Fibroblast of mammary gland (primary cell): ENCODE results near the gene BCAR3.

ENCODE experiments used
- DNase-seq: peaks from one replicate; pipeline ENCODE4 v3.0.0-alpha.2; 2010; ENCODE audit warnings: low read depth
- H3K4me3 ChIP-seq: 2 replicates; pipeline ENCODE4 v1.5.1; 2011; ENCODE audit warnings: low read depth, mild to moderate bottlenecking, low read length, moderate library complexity; ENCODE audit not compliant: control insufficient read depth
- CTCF ChIP-seq: conservative IDR thresholded peaks from 2 replicates; pipeline ENCODE4 v1.5.1; 2011; ENCODE audit warnings: low read depth, low read length, inconsistent platforms; ENCODE audit not compliant: control insufficient read depth, insufficient read depth

The BCAR3 gene

DNA sequence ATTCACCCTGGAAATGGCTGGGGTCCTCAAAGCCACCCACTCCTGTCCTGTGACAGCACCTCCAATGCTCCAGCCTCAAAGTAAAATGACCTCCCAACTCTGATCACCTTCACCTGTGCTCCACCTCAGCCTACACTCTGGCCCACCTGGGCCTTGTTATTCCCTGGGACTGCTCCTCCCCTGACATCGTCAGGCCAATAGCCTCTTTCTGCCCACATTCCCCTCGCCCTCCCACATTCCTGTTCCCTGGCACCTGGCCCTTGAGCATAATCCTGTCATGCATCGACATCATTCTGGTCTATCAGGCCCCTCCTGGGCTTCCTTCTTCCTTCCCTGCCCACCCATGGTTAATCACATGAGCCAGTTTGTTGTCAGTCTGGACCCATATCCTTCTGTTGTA is 13.2 kb upstream of the BCAR3 start:
- DNase-seq: no peak
- H3K4me3 ChIP-seq: no peak overlapping the region

DNA sequence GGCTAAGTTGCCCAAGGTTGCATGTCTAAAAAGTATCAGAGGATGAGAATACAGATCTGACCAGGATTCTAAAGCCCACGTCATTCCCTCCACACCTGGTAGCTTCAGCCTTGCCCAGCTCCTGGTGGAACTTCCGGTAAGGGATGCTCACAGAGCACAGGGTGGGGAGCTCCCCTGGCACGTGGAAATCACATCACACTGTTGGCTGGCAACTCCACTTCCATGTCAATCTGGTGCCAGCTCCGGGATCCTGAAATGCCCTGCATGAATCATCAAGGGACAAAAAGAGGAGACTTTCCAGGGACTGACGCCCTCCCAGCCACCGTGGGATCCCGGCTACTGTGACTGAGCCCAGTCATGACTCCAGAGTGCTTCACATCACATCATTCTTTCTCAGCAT is 12.4 kb upstream of the BCAR3 start:
- no peak for DNase-seq
- no peak overlapping the region for H3K4me3 ChIP-seq
- TF ChIP-seq CTCF: no peak

More for the DNA sequence above, 13.2 kb upstream of the BCAR3 start:
- no peak for TF ChIP-seq CTCF

DNA sequence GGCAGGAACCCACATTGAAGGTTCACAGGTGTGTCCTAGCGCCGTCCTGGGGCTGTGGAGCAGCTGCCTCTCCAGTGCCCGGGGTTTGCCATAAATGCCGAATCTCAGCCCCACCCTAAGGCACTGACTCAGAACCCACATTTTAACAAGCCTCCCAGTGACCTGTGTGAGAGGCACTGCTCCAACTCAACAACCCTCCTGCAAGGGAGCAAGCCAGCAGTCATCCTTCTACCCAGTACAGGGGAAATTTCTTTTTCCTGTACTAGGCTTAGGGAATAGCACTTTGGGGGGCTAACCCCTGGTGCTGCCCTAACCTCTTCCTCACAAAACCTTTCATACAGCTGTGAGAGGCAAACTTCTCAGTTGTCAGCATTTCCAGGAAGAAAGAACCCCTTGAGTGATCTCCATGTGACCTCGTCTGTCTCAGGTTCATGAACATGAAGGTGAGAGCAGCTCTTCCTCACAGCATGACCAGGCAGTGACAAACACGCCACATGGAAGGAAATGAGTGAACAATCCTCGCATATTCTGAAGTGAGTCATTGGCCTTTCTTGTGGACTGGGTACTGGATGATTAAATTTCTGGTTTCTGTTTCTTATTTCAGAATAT is 11.4 kb upstream of the BCAR3 start:
- peak; percentile 90 for DNase-seq

DNA sequence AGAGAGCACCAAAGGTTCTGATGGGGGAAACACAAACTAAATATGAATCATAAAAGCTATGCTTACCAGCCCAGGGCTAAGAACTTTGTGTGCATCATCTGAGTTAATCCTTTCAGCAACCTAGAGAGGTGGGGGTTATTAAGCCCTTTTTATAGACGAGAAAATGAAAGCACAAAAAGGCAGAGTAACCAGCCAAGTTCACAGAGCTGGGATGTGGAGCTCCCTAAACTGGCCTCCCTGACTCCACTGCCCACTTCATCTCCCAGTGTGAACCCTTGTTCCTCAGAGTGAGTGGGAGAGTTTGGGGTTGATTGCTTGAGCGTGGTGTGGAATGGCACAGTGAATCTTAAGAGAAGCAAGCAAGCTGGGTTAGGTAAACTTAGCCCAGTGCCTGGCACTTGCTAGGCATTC is 10.8 kb upstream of the BCAR3 start:
- peak; percentile 42 for DNase-seq
- TF ChIP-seq CTCF: no peak
- no peak overlapping the region for H3K4me3 ChIP-seq

More for the DNA sequence above, 11.4 kb upstream of the BCAR3 start:
- H3K4me3 ChIP-seq: no peak overlapping the region
- TF ChIP-seq CTCF: no peak

- no peak for TF ChIP-seq CTCF
- no peak overlapping the region for H3K4me3 ChIP-seq
- DNase-seq: no peak
Observed at GRCh38 chr1:93692026-93692425, 10.4 kb upstream of the BCAR3 start.

DNA sequence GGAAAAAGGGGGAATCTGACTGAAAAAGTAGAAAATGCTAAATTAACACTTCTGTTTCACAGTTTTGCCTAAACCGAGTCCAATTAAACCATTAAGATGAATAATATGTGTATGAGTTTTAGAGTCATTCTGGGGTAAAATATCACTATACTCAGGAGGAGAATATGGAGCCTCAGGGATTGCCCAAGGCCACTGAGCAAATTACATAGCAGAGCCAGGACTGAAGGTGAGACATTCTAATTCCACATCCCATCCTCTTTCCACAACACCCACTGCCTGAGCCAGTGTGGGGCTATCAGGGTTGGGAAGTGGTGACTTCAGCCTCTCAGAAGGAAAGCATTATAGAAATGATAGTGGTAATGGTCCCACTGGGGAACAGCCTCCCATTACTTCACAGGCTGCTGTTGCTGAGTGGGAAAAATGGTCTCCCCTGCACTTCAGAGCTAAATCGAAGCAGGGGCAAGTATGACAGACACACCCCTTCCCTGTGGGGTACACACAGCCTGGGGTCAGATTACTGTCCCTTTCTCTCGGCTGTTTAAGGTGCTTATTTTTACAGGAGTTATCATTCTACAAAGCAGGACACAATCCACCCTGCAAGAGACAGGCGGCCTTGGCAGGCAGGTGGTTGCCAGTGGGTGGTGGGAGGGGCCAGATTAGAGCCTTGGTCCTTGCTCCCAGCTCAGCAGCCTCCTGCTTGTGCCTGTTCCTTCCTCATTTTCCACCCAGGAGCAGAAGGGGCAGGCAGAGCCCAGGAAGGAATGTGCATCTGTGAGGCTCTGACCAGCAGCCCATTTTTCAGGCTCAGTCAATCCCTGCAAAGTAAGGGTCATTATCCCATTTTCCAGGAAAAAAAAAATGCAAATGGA is 9.5 kb upstream of the BCAR3 start:
- no peak for TF ChIP-seq CTCF
- H3K4me3 ChIP-seq: no peak overlapping the region
- DNase-seq: no peak

DNA sequence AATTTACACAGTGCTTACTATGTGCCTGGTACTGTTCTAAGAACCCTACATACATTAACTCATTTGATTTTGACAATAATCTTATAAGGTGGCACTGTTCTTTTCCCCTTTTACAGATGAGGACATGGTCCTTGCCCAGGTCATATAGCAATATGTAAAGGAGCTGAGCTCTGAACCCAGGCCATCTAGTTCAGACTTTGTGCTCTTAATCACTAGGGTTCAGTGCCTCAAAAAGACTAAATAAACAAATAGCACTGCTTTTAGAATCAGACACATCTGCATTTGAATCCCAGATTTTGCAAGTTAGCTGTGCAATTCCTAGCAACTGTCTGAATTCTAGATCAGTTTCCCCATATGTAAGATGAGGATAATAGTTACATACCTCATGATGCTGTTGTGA is 8.7 kb upstream of the BCAR3 start:
- DNase-seq: no peak
- H3K4me3 ChIP-seq: no peak overlapping the region
- TF ChIP-seq CTCF: no peak
